SK-N-SH (cell line): ENCODE measurements around the gene ARL3. TPM values are rescaled to one million over a fixed set of nuclear protein-coding genes. Genes with fewer than 3 reads are reported as not detected.

Experiments used
- CTCF ChIA-PET: fragments of 300-600, 350-600 bp; formaldehyde crosslinking; extraction: SDS; loops from one replicate; lab custom pipeline; 2021; lab: Yijun Ruan, JAX
- POLR2A ChIA-PET: fragments of 350-600 bp; sonication (Branson Sonifier 250); formaldehyde crosslinking; extraction: SDS; loops from one replicate; lab custom pipeline; 2020; ENCODE audit warnings: antibody characterized with exemption, inconsistent platforms; lab: Yijun Ruan, JAX
- DNase-seq: peaks from one replicate; pipeline ENCODE4 v3.0.0; 2012
- H2AFZ ChIP-seq: fragments of 200-600 bp; sonication (generic); 2 replicates; pipeline ENCODE4 v1.8.1; 2016; ENCODE audit warnings: antibody characterized with exemption, mild to moderate bottlenecking, low read depth
- H3F3A ChIP-seq: fragments of 200-600 bp; sonication (generic); replicated peaks from 2 replicates; pipeline ENCODE3; 2016; ENCODE audit warnings: antibody characterized with exemption, mild to moderate bottlenecking; ENCODE audit not compliant: insufficient read depth
- H3K27ac ChIP-seq, 2 experiments: fragments of 200-500 bp in 1 of 2; fragments of 200-600 bp in 1 of 2; sonication (Bioruptor generic) in 1 of 2; sonication (generic), shearing (Covaris generic) in 1 of 2; 2 replicates each; pipeline versions ENCODE4 v1.5.1 to v1.6.1; 2014 to 2016; ENCODE audit warnings: low read depth in 2 of 2, inconsistent platforms in 1 of 2, low read length in 1 of 2, mild to moderate bottlenecking in 1 of 2, mixed read lengths in 1 of 2
- H3K27me3 ChIP-seq: fragments of 200-600 bp; sonication (generic), shearing (Covaris generic); 2 replicates; pipeline ENCODE4 v1.6.1; 2016; ENCODE audit warnings: mixed run types; ENCODE audit not compliant: insufficient read depth
- H3K36me3 ChIP-seq, 2 experiments: fragments of 200-500 bp in 1 of 2; fragments of 200-600 bp in 1 of 2; sonication (Bioruptor generic) in 1 of 2; sonication (generic) in 1 of 2; replicated peaks in 1 of 2; 2 replicates each; pipeline versions ENCODE3 to v1.5.1; 2014 to 2016; ENCODE audit warnings: low read length in 1 of 2, mild to moderate bottlenecking in 1 of 2; ENCODE audit not compliant: insufficient read depth in 2 of 2, control insufficient read depth in 1 of 2
- H3K4me1 ChIP-seq, 2 experiments: fragments of 200-500 bp in 1 of 2; fragments of 200-600 bp in 1 of 2; sonication (Bioruptor generic) in 1 of 2; sonication (generic), shearing (Covaris generic) in 1 of 2; 2 replicates each; pipeline versions ENCODE4 v1.5.1 to v1.6.1; 2014 to 2016; ENCODE audit warnings: low read depth in 1 of 2, low read length in 1 of 2, mixed run types in 1 of 2; ENCODE audit not compliant: insufficient read depth in 2 of 2, control insufficient read depth in 1 of 2
- H3K4me2 ChIP-seq: fragments of 200-600 bp; sonication (generic), shearing (Covaris generic); 2 replicates; pipeline ENCODE4 v1.6.1; 2017; ENCODE audit warnings: mixed run types
- H3K4me3 ChIP-seq, 2 experiments: fragments of 200-500 bp in 1 of 2; fragments of 200-600 bp in 1 of 2; sonication (Bioruptor generic) in 1 of 2; sonication (generic), shearing (Covaris generic) in 1 of 2; 2 replicates each; pipeline versions ENCODE4 v1.5.1 to v1.8.1; 2014 to 2016; ENCODE audit warnings: low read depth in 2 of 2, inconsistent platforms in 1 of 2, low read length in 1 of 2, mild to moderate bottlenecking in 1 of 2, mixed read lengths in 1 of 2, moderate library complexity in 1 of 2
- H3K79me2 ChIP-seq: fragments of 200-600 bp; sonication (generic); 2 replicates; pipeline ENCODE4 v1.8.1; 2017; ENCODE audit warnings: mild to moderate bottlenecking; ENCODE audit not compliant: insufficient read depth
- H3K9ac ChIP-seq: fragments of 200-600 bp; sonication (generic); 2 replicates; pipeline ENCODE4 v1.6.1; 2017; ENCODE audit warnings: mixed run types
- H3K9me2 ChIP-seq: fragments of 200-600 bp; sonication (generic); 2 replicates; pipeline ENCODE4 v1.6.1; 2017; ENCODE audit warnings: mixed run types
- H3K9me3 ChIP-seq: fragments of 200-600 bp; sonication (generic); 2 replicates; pipeline ENCODE4 v1.6.1; 2017; ENCODE audit warnings: mixed run types, mild to moderate bottlenecking, moderate library complexity
- H4K20me1 ChIP-seq: fragments of 200-600 bp; sonication (generic); 2 replicates; pipeline ENCODE4 v1.6.1; 2017; ENCODE audit warnings: mild to moderate bottlenecking, mixed run types; ENCODE audit not compliant: insufficient read depth
- ELF1 ChIP-seq: IDR thresholded peaks from 2 replicates; pipeline ENCODE4 v1.4.0; 2012
- FOSL2 ChIP-seq: IDR thresholded peaks from 2 replicates; pipeline ENCODE4 v1.4.0; 2012; ENCODE audit warnings: low read depth, mild to moderate bottlenecking, moderate library complexity, borderline replicate concordance
- GABPA ChIP-seq: IDR thresholded peaks from 2 replicates; pipeline ENCODE4 v1.4.0; 2012; ENCODE audit warnings: low read depth, mild to moderate bottlenecking
- GATA2 ChIP-seq: sonication (generic); formaldehyde crosslinking; IDR thresholded peaks from 2 replicates; pipeline ENCODE4 v1.5.0; 2020; ENCODE audit warnings: mild to moderate bottlenecking, missing genetic modification reagents
- JUND ChIP-seq: IDR thresholded peaks from 2 replicates; pipeline ENCODE4 v1.4.0; 2012
- MXI1 ChIP-seq: IDR thresholded peaks from 2 replicates; pipeline ENCODE4 v1.6.1; 2012; ENCODE audit warnings: mild to moderate bottlenecking, low read depth, low read length, improper control_type of control experiment
- RCOR1 ChIP-seq: fragments of 150-350 bp; IDR thresholded peaks from 2 replicates; pipeline ENCODE4 v1.6.1; 2017; ENCODE audit warnings: antibody characterized with exemption, low read length
- SIN3A ChIP-seq: IDR thresholded peaks from 2 replicates; pipeline ENCODE4 v1.6.1; 2012; ENCODE audit warnings: low read depth, mild to moderate bottlenecking, low read length, moderate library complexity, borderline replicate concordance
- SMC3 ChIP-seq: IDR thresholded peaks from 2 replicates; pipeline ENCODE4 v1.6.1; 2012; ENCODE audit warnings: low read depth, low read length, improper control_type of control experiment
- TAF1 ChIP-seq: IDR thresholded peaks from 2 replicates; pipeline ENCODE4 v1.6.1; 2012; ENCODE audit warnings: low read depth, mild to moderate bottlenecking, low read length, moderate library complexity, borderline replicate concordance
- TCF12 ChIP-seq: IDR thresholded peaks from 2 replicates; pipeline ENCODE4 v1.4.0; 2012
- USF1 ChIP-seq: IDR thresholded peaks from 2 replicates; pipeline ENCODE4 v1.4.0; 2012; ENCODE audit warnings: low read depth, borderline replicate concordance
- USF2 ChIP-seq: fragments of 150-350 bp; IDR thresholded peaks from 2 replicates; pipeline ENCODE4 v1.6.1; 2017; ENCODE audit warnings: antibody characterized with exemption, low read length, low read depth, borderline replicate concordance
- YY1 ChIP-seq: IDR thresholded peaks from 2 replicates; pipeline ENCODE4 v1.4.0; 2012; ENCODE audit warnings: low read depth, mild to moderate bottlenecking
- WGBS: methylation state at CpG from one replicate; pipeline ENCODE4 v1.1.6; 2017; ENCODE audit warnings: low lambda C conversion rate; 5-methylcytosine and 5-hydroxymethylcytosine counted together
- polyA plus RNA-seq, 3 experiments: library from polyadenylated mRNA; depleted of rRNA; stranded (reverse); fragments of >200 nt; gene quantifications; 2 replicates each; pipeline ENCODE4 v1.2.3, GENCODE V29; 2012

The ARL3 gene
- polyA plus RNA-seq, 1 of the 3 experiments (the other 2 are of a cell fraction), result 11.2 TPM

- H3K9ac ChIP-seq, result no peak overlapping the region
- TF ChIP-seq YY1 (no peak), GATA2 (CRISPR knock-in tag) (0 out of 2 replicates have a peak, but pooled peaks have one; percentile 16)
- TF ChIP-seq, all 33 proteins: peak for 1
- no peak overlapping the region for H2AFZ ChIP-seq
- peak overlapping the region in 1 of 2 experiments; percentile 31; a peak in 1 of 4 replicates for H3K27ac ChIP-seq
- H3F3A ChIP-seq, result peaks cover 16% of the 10 kb centered on the region
- no peaks in the 10 kb centered on the region for H3K9me2 ChIP-seq
- no peaks in the 10 kb centered on the region for H3K9me3 ChIP-seq
- H3K4me2 ChIP-seq, result no peak overlapping the region
- H3K4me3 ChIP-seq, result no peak overlapping the region; a peak in 1 of 4 replicates
- peaks cover 0 to 15% of the 10 kb centered on the region in 2 experiments; a peak in 1 of 4 replicates for H3K4me1 ChIP-seq
- 0 out of 2 replicates have a peak, but pooled peaks cover 5% of the 10 kb centered on the region for H4K20me1 ChIP-seq
- POLR2A ChIA-PET, result interaction anchor here (0.9 to 1.9 kb wide), 5 partner anchors 9 to 37 kb away, joined by 3 to 12 read pairs (median 5); partner anchors contain the start of gene TRIM8
- no peaks in the 10 kb centered on the region; the same call in 1 of the 2 replicates for H3K79me2 ChIP-seq
- H3K36me3 ChIP-seq, result peaks cover 7 to 24% of the 10 kb centered on the region in 2 experiments
- 52% methylated on average over 11 of the region's 22 CpGs for WGBS
- no peaks in the 10 kb centered on the region for H3K27me3 ChIP-seq
- CTCF ChIA-PET, result interaction anchor here (0.7 to 2.6 kb wide), 6 partner anchors 9 to 51 kb away, joined by 3 to 20 read pairs (median 8); partner anchors contain the start of gene TRIM8
- peak; percentile 91 for DNase-seq
Observed at GRCh38 chr10:102660888-102661657, 53.1 kb downstream of the ARL3 start.

- H2AFZ ChIP-seq, result no peak overlapping the region
- POLR2A ChIA-PET, result interaction anchor here (0.7 to 0.9 kb wide), 2 partner anchors 16 to 17 kb away, joined by 3 read pairs; no protein-coding TSS in a partner anchor
- TF ChIP-seq SIN3A (no peak), FOSL2 (no peak), ELF1 (no peak), JUND (no peak), MXI1 (no peak), TAF1 (no peak), RCOR1 (no peak), USF1 (no peak), TCF12 (no peak), SMC3 (no peak), GABPA (no peak), USF2 (no peak)
- WGBS, result 71% methylated on average over 5 of the region's 5 CpGs
- CTCF ChIA-PET, result interaction anchor here (1.0 to 1.5 kb wide), 4 partner anchors 9 to 14 kb away, joined by 3 to 5 read pairs (median 4); no protein-coding TSS in a partner anchor
- H3K4me2 ChIP-seq, result no peak overlapping the region
- no peak overlapping the region for H3K9ac ChIP-seq
- no peaks in the 10 kb centered on the region for H3K9me3 ChIP-seq
- no peaks in the 10 kb centered on the region for H3K27me3 ChIP-seq
- H3K79me2 ChIP-seq, result peaks cover 20% of the 10 kb centered on the region
- H3K9me2 ChIP-seq, result no peaks in the 10 kb centered on the region
- peaks cover 0 to 15% of the 10 kb centered on the region in 2 experiments; a peak in 1 of 4 replicates for H3K4me1 ChIP-seq
- H3K27ac ChIP-seq, result no peak overlapping the region
- H3F3A ChIP-seq, result peaks cover 20% of the 10 kb centered on the region
- DNase-seq, result no peak
- no peak overlapping the region for H3K4me3 ChIP-seq
- H3K36me3 ChIP-seq, result peaks cover 14 to 41% of the 10 kb centered on the region in 2 experiments
- H4K20me1 ChIP-seq, result peaks cover 21% of the 10 kb centered on the region
Observed at GRCh38 chr10:102658802-102659201, 55.4 kb downstream of the ARL3 start.
